Measurements from ENCODE around the gene RBM4B.

- no peak for TF ChIP-seq CTCF (IDR thresholded peaks at IDR 0.05; ENCODE audit: low read length)
- no peak for TF ChIP-seq EZH2 (optimal IDR thresholded peaks at IDR 0.05; ENCODE audit: low read depth, low read length)
- no peak for TF ChIP-seq EZH2phosphoT487 (IDR thresholded peaks at IDR 0.05; ENCODE audit: low read length)
Measured at GRCh38 chr11:66700742-66701141, 23.1 kb upstream of the RBM4B start.
